IMR-90 (cell line): Measurements from ENCODE around the gene DPF3. TPM values are rescaled to one million over a fixed set of nuclear protein-coding genes. Genes with fewer than 3 reads are reported as not detected.

Experiments
- ATAC-seq: fragments of 200-7000 bp; cut with Tn5 transposase; 2 replicates; pipeline ENCODE4 v1.9.1; 2020; ENCODE audit warnings: low read depth, mild to moderate bottlenecking, moderate library complexity
- BruUV-seq: library from RNA; stranded (reverse); fragments of 400-500 nt; replicated peaks from 2 replicates; lab custom pipeline; 2021; lab: Mats Ljungman, UMichigan
- CTCF ChIA-PET: fragments of 300-600 bp; formaldehyde crosslinking; extraction: SDS; loops from one replicate; lab custom pipeline; 2021; ENCODE audit warnings: antibody characterized with exemption; lab: Yijun Ruan, JAX
- POLR2A ChIA-PET: fragments of 300-600 bp; sonication (Branson Sonifier 250); formaldehyde crosslinking; loops from one replicate; lab custom pipeline; 2022; ENCODE audit warnings: antibody characterized with exemption; ENCODE audit not compliant: unreplicated experiment; lab: Charles Lee
- DNase-seq: peaks from one replicate; pipeline ENCODE4 v3.0.0; 2013
- H2AFZ ChIP-seq: replicated peaks from 2 replicates; pipeline ENCODE3; 2013; ENCODE audit warnings: low read length, mild to moderate bottlenecking; ENCODE audit not compliant: poor library complexity
- H2AK5ac ChIP-seq: 2 replicates; pipeline ENCODE4 v1.6.1; 2013; ENCODE audit warnings: low read depth, low read length, inconsistent platforms
- H2AK9ac ChIP-seq: replicated peaks from 2 replicates; pipeline ENCODE3; 2013; ENCODE audit warnings: mild to moderate bottlenecking, low read depth, low read length, moderate library complexity; ENCODE audit not compliant: poor library complexity
- H2BK120ac ChIP-seq: 2 replicates; pipeline ENCODE4 v1.6.1; 2013; ENCODE audit warnings: low read depth, low read length, inconsistent platforms
- H2BK15ac ChIP-seq: 3 replicates; pipeline ENCODE4 v1.6.1; 2013; ENCODE audit warnings: low read depth, low read length, inconsistent platforms
- H2BK20ac ChIP-seq: 2 replicates; pipeline ENCODE4 v1.6.1; 2013; ENCODE audit warnings: low read depth, mild to moderate bottlenecking, inconsistent platforms, low read length, moderate library complexity
- H2BK5ac ChIP-seq: 2 replicates; pipeline ENCODE4 v1.6.1; 2013; ENCODE audit warnings: mild to moderate bottlenecking, low read depth, low read length, inconsistent platforms; ENCODE audit not compliant: poor library complexity, severe bottlenecking
- H3K14ac ChIP-seq: replicated peaks from 2 replicates; pipeline ENCODE4 v1.6.1; 2013; ENCODE audit warnings: low read depth, low read length, inconsistent platforms
- H3K18ac ChIP-seq: 2 replicates; pipeline ENCODE4 v1.6.1; 2013; ENCODE audit warnings: low read depth, low read length, control low read depth
- H3K23ac ChIP-seq: 2 replicates; pipeline ENCODE4 v1.6.1; 2013; ENCODE audit warnings: low read depth, low read length, inconsistent platforms
- H3K27ac ChIP-seq: 2 replicates; pipeline ENCODE4 v1.5.1; 2013; ENCODE audit warnings: mild to moderate bottlenecking, control low read depth, low read length; ENCODE audit not compliant: insufficient read depth
- H3K27me3 ChIP-seq: 2 replicates; pipeline ENCODE4 v1.6.1; 2013; ENCODE audit warnings: low read length; ENCODE audit not compliant: control insufficient read depth, insufficient read depth
- H3K36me3 ChIP-seq: 2 replicates; pipeline ENCODE4 v1.6.1; 2013; ENCODE audit warnings: low read length, mixed read lengths; ENCODE audit not compliant: control insufficient read depth, insufficient read depth
- H3K4ac ChIP-seq: 2 replicates; pipeline ENCODE4 v1.6.1; 2013; ENCODE audit warnings: low read depth, low read length, inconsistent platforms
- H3K4me1 ChIP-seq: 2 replicates; pipeline ENCODE4 v1.6.1; 2013; ENCODE audit warnings: low read length, mixed read lengths; ENCODE audit not compliant: control insufficient read depth, insufficient read depth
- H3K4me2 ChIP-seq: 2 replicates; pipeline ENCODE4 v1.6.1; 2013; ENCODE audit warnings: low read depth, mild to moderate bottlenecking, control low read depth, low read length, moderate library complexity
- H3K4me3 ChIP-seq: 2 replicates; pipeline ENCODE4 v1.5.1; 2013; ENCODE audit warnings: low read depth, mild to moderate bottlenecking, control low read depth, low read length, moderate library complexity; ENCODE audit not compliant: insufficient read depth
- H3K56ac ChIP-seq: 2 replicates; pipeline ENCODE4 v1.6.1; 2013; ENCODE audit warnings: low read length, inconsistent platforms; ENCODE audit not compliant: insufficient read depth; ENCODE audit errors: extremely low read depth
- H3K79me1 ChIP-seq, 2 experiments: 2 replicates each; pipeline ENCODE4 v1.6.1; 2013; ENCODE audit warnings: low read length in 2 of 2, inconsistent platforms in 1 of 2, low read depth in 1 of 2
- H3K9ac ChIP-seq: 2 replicates; pipeline ENCODE4 v1.6.1; 2013; ENCODE audit warnings: low read depth, low read length, control low read depth
- H3K9me1 ChIP-seq: 2 replicates; pipeline ENCODE4 v1.6.1; 2013; ENCODE audit warnings: low read length, inconsistent platforms; ENCODE audit not compliant: insufficient read depth
- H3K9me3 ChIP-seq: 2 replicates; pipeline ENCODE4 v1.6.1; 2013; ENCODE audit warnings: low read length; ENCODE audit not compliant: control insufficient read depth, insufficient read depth
- H4K20me1 ChIP-seq: 2 replicates; pipeline ENCODE4 v1.6.1; 2013; ENCODE audit warnings: low read length, inconsistent platforms; ENCODE audit not compliant: insufficient read depth
- H4K5ac ChIP-seq: 2 replicates; pipeline ENCODE4 v1.6.1; 2013; ENCODE audit warnings: mild to moderate bottlenecking, low read depth, low read length, control low read depth
- H4K8ac ChIP-seq, 2 experiments: 2 replicates each; pipeline ENCODE4 v1.6.1; 2013; ENCODE audit warnings: low read depth in 2 of 2, low read length in 2 of 2, control low read depth in 1 of 2, inconsistent platforms in 1 of 2
- H4K91ac ChIP-seq: 2 replicates; pipeline ENCODE4 v1.6.1; 2013; ENCODE audit warnings: low read depth, low read length, inconsistent platforms; ENCODE audit not compliant: insufficient read depth
- BHLHE40 ChIP-seq: fragments of 150-350 bp; IDR thresholded peaks from 2 replicates; pipeline ENCODE4 v1.6.1; 2016; ENCODE audit warnings: mild to moderate bottlenecking, low read depth, low read length
- CTCF ChIP-seq: conservative IDR thresholded peaks from 2 replicates; pipeline ENCODE4 v1.5.1; 2012; ENCODE audit warnings: mild to moderate bottlenecking, low read depth, low read length, improper control_type of control experiment
- ELK1 ChIP-seq: fragments of 150-350 bp; IDR thresholded peaks from 2 replicates; pipeline ENCODE4 v1.6.1; 2016; ENCODE audit warnings: low read depth, mild to moderate bottlenecking, low read length, moderate library complexity, borderline replicate concordance
- MAFK ChIP-seq: IDR thresholded peaks from 2 replicates; pipeline ENCODE4 v1.6.1; 2012; ENCODE audit warnings: low read depth, low read length, improper control_type of control experiment
- MAZ ChIP-seq: IDR thresholded peaks from 2 replicates; pipeline ENCODE4 v1.6.1; 2012; ENCODE audit warnings: low read depth, mild to moderate bottlenecking, low read length, improper control_type of control experiment, moderate library complexity, borderline replicate concordance
- MXI1 ChIP-seq: IDR thresholded peaks from 2 replicates; pipeline ENCODE4 v1.6.1; 2012; ENCODE audit warnings: low read depth, mild to moderate bottlenecking, low read length, moderate library complexity, borderline replicate concordance
- NFE2L2 ChIP-seq: fragments of 150-350 bp; IDR thresholded peaks from 2 replicates; pipeline ENCODE4 v1.6.1; 2016; ENCODE audit warnings: low read depth, mild to moderate bottlenecking, low read length
- POLR2A ChIP-seq: IDR thresholded peaks from 2 replicates; pipeline ENCODE4 v1.6.1; 2012; ENCODE audit warnings: mild to moderate bottlenecking, low read depth, low read length
- RAD21 ChIP-seq: IDR thresholded peaks from 2 replicates; pipeline ENCODE4 v1.6.1; 2012; ENCODE audit warnings: low read length, improper control_type of control experiment
- SMC3 ChIP-seq: fragments of 150-350 bp; IDR thresholded peaks from 2 replicates; pipeline ENCODE4 v1.6.1; 2016; ENCODE audit warnings: low read depth, mild to moderate bottlenecking, antibody characterized with exemption, low read length, moderate library complexity
- WGBS, 2 experiments: methylation state at CpG; one replicate each; pipeline versions ENCODE4 v1.1.5 to v1.1.7; 2013; ENCODE audit warnings: missing lambda C conversion rate in 2 of 2; ENCODE audit not compliant: insufficient read length in 1 of 2; ENCODE audit errors: extremely low coverage in 2 of 2; 5-methylcytosine and 5-hydroxymethylcytosine counted together
- dilution Hi-C: fragments of 300-500 bp; cut with HindIII; formaldehyde crosslinking; loops from one replicate; pipeline ENCODE4 v1.14.3; 2018; ENCODE audit warnings: low sequenced_read_pairs; ENCODE audit not compliant: unreplicated experiment
- in situ Hi-C: fragments of 300-500 bp; cut with MboI; formaldehyde crosslinking; loops from 3 replicates; pipeline ENCODE4 v1.14.3; 2019; ENCODE audit warnings: low sequenced_read_pairs, inconsistent platforms, mixed read lengths
- intact Hi-C: fragments of 100-400 bp; cut with micrococcal nuclease; formaldehyde crosslinking; loops from 2 replicates; pipeline ENCODE4 v1.10.0; 2022
- polyA plus RNA-seq, 3 experiments: library from polyadenylated mRNA; depleted of rRNA; stranded (reverse); fragments of >200 nt; gene quantifications; 2 replicates each; pipeline ENCODE4 v1.2.3, GENCODE V29; 2012; ENCODE audit warnings: low replicate concordance in 1 of 3
- total RNA-seq: library from RNA; depleted of rRNA; stranded (reverse); fragments of >200 nt; gene quantifications from 2 replicates; pipeline ENCODE4 v1.2.3, GENCODE V29; 2012

The DPF3 gene
- total and polyA plus RNA-seq, 2 of the 4 experiments (the other 2 are of a cell fraction): 30.5 to 32.8 TPM

GRCh38 chr14:72845196-72845595 lies 48.7 kb downstream of the DPF3 start:
- no peak overlapping the region for H3K56ac ChIP-seq
- no peak overlapping the region for H2AFZ ChIP-seq
- no peak overlapping the region for H4K8ac ChIP-seq
- no TSS peak for BruUV-seq
- POLR2A ChIA-PET: no interaction called here
- dilution Hi-C loops (no loop called here), in situ Hi-C loops (no loop called here), intact Hi-C loops (no loop called here)
- no peak overlapping the region for H3K27ac ChIP-seq
- H3K4ac ChIP-seq: no peak overlapping the region
- no peak for ATAC-seq
- H2BK15ac ChIP-seq: no peak overlapping the region
- H3K79me1 ChIP-seq: peaks cover 49 to 65% of the 10 kb centered on the region in 2 experiments
- H3K9me3 ChIP-seq: no peaks in the 10 kb centered on the region
- peaks cover 9% of the 10 kb centered on the region for H4K20me1 ChIP-seq
- no peak overlapping the region for H3K23ac ChIP-seq
- no peak overlapping the region for H3K4me3 ChIP-seq
- H2BK120ac ChIP-seq: no peak overlapping the region
- no peak overlapping the region for H2AK9ac ChIP-seq
- H2BK20ac ChIP-seq: no peak overlapping the region
- no peak overlapping the region for H4K5ac ChIP-seq
- H3K36me3 ChIP-seq: no peaks in the 10 kb centered on the region
- DNase-seq: no peak
- H3K14ac ChIP-seq: no peak overlapping the region
- H3K4me2 ChIP-seq: no peak overlapping the region
- H3K4me1 ChIP-seq: no peaks in the 10 kb centered on the region
- peaks cover 5% of the 10 kb centered on the region; the same call in 1 of the 2 replicates for H3K9me1 ChIP-seq
- no peak overlapping the region for H3K18ac ChIP-seq
- TF ChIP-seq MXI1 (no peak), BHLHE40 (no peak), NFE2L2 (no peak), MAZ (no peak), SMC3 (no peak), ELK1 (no peak), MAFK (no peak), POLR2A (no peak), RAD21 (no peak), CTCF (no peak)
- H3K27me3 ChIP-seq: no peaks in the 10 kb centered on the region
- H4K91ac ChIP-seq: no peak overlapping the region
- H3K9ac ChIP-seq: no peak overlapping the region
- WGBS, 2 experiments: no CpG with 5 or more reads among the region's 4 CpGs
- no peak overlapping the region for H2AK5ac ChIP-seq
- CTCF ChIA-PET: interaction anchor here (0.7 kb wide), 1 partner anchor 121 kb away, joined by 3 read pairs; no protein-coding TSS in a partner anchor
- H2BK5ac ChIP-seq: no peak overlapping the region
